Stimulated activated CD4-positive, alpha-beta T cell treated with anti-CD3 and anti-CD28 coated beads, TNF-alpha, amount 100 ng/mL, for 24 hours (primary cell): ENCODE data around the gene RHOT2.

Experiments used
- DNase-seq, 3 experiments: peaks; one replicate each; pipeline ENCODE4 v3.0.0-alpha.2; 2020; ENCODE audit warnings: low read depth in 3 of 3

The RHOT2 gene

DNA sequence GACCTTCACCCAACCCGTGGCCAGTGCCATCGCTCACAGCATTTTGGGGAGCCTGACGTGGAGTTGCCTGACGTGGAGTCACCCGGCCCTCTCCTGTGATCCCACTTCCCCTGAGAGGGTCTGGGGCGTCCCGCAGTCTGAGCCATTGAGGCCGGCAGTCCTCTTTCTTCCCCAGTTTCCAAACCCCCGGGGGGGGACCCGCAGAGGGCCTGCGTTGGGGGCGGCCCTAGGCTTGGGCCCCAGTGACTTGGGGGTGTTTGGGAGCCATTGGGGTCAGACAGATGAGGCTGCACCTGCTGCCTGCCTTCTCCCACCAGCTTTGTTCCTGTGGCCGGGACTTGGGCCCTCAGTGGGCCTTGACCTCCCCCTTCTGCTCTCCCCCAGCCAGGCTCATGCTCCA is 1.7 kb downstream of the RHOT2 start:
- no peak for DNase-seq

- DNase-seq: no peak
Measured at GRCh38 chr16:670485-671352, 2.8 kb downstream of the RHOT2 start.

DNA sequence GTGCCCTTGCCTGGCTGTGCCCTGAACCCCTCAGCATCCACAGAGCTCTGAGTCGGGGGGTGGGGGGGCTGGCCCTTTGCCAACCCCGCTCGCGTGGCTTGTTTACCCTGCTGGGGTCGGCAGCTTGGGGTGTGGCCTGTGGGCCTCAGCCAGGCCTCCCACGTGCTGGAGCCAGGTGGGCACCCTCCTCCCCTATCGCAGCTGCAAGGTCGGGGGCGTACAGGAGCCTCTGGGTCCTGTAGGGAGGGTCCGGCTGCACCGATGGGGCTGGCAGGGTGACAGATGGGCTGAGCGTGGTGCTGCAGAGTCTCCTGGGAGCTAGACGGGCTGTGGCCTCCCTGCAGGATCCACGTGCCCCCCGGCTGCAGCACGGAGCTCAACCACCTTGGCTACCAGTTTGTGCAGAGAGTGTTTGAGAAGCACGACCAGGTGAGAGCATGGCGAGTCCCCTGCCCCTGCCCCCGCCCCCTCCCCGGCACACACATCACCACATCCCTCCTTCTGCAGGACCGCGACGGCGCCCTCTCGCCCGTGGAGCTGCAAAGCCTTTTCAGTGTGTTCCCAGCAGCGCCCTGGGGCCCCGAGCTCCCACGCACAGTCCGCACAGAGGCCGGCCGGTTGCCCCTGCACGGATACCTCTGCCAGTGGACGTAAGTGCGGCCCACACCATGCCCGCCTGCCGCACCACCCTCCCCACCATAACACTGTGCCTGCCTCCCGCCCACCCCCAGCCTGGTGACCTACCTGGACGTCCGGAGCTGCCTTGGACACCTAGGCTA is 3.6 kb downstream of the RHOT2 start:
- DNase-seq: no peak

DNA sequence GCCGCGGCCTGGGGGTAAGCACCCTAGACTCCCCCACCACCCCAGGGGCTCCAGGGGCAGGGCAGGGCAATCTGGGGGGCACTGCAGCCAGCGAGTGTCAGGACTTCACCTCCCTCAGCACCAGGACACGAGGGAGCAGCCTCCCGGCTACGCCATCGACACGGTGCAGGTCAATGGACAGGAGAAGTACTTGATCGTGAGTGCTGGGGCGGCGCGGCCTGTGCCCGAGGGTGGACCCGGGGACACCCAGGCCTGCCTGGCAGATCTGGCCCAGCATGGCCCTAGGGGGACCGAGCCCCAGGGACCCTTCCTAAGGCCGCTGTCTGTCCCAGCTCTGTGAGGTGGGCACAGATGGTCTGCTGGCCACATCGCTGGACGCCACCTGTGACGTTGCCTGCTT is 4.4 kb downstream of the RHOT2 start:
- DNase-seq: no peak

GRCh38 chr16:672851-673250 is 4.9 kb downstream of the RHOT2 start:
- no peak for DNase-seq

- no peak for DNase-seq
Measured at GRCh38 chr16:673399-673991, 5.6 kb downstream of the RHOT2 start.

DNA sequence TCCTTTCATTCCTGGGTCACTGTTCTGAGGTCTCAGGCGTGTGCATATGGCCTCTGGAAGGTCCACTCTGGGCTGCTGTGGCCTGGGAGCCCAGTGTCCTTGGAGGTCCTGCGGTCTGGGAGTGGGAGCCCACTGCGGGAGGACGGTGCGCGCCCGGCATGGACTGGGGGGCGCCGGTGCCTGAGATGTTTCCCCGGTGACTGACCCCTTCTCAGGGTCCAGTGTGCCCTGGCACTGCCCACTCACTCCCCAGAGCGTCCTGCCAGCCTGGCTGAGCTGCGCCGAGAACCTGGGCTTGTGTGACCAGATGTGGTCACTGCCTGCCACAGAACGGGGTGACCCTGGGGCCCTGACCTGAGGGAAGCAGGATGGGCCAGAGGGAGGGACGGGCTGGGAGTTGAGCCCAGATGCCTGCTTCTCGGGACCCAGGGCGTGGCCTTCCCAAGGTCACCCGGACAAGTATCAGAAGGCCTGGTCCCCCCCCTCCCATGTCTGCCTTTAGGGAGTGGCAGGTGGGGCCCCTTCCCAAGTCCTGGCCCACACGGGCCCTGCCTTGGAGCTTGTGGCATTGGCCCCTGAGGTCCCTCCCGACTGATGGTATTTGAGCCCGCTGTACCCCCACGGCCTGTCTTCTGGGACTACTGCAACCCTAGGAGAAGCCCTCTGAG is 6.4 kb downstream of the RHOT2 start:
- no peak for DNase-seq

- DNase-seq: no peak
Measured at GRCh38 chr16:674968-675883, 7.3 kb downstream of the RHOT2 start, which contains the start of gene RHBDL1. Gene RHBDL1, plus strand, starts transcription at chr16:675671. Its CDS starts 120 bp downstream, at chr16:675791.

DNA sequence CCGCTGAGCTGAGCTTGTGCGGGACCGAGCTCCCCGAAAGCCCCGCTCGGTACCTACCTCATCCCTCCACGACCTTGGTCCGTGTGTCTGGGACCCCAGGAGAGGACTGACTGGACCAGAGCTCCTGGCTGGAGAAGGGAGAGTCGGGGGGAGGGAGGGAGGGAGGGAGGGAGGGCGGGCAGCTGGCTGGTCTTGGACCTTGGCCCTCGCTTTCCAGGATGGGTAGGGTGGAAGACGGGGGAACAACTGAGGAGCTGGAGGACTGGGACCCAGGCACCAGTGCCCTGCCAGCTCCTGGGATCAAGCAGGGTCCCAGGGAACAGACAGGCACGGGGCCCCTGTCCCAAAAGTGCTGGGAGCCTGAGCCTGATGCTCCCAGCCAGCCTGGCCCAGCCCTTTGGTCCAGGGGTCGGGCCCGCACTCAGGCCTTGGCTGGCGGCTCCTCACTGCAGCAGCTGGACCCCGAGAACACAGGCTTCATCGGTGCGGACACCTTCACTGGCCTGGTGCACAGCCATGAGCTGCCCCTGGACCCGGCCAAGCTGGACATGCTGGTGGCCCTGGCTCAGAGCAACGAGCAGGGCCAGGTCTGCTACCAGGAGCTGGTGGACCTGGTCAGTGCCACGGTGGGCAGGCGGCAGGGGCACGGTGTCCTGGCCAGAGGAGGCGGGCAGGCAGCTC is 8.1 kb downstream of the RHOT2 start:
- no peak for DNase-seq

DNA sequence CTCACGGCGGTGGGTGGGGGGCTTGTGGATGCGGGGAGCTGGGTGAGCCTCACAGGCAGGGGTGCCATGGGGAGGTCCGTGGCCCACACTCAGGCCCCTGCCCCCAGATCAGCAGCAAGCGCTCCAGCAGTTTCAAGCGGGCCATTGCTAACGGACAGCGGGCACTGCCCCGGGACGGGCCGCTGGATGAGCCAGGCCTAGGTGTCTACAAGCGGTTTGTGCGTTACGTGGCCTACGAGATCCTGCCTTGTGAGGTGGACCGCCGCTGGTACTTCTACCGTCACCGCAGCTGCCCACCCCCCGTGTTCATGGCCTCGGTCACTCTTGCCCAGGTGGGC is 8.6 kb downstream of the RHOT2 start:
- no peak for DNase-seq

GRCh38 chr16:676913-677312 is 9.0 kb downstream of the RHOT2 start:
- DNase-seq: no peak

GRCh38 chr16:677316-678190 is 9.6 kb downstream of the RHOT2 start:
- no peak for DNase-seq

GRCh38 chr16:678209-678857 is 10.4 kb downstream of the RHOT2 start:
- no peak for DNase-seq

DNA sequence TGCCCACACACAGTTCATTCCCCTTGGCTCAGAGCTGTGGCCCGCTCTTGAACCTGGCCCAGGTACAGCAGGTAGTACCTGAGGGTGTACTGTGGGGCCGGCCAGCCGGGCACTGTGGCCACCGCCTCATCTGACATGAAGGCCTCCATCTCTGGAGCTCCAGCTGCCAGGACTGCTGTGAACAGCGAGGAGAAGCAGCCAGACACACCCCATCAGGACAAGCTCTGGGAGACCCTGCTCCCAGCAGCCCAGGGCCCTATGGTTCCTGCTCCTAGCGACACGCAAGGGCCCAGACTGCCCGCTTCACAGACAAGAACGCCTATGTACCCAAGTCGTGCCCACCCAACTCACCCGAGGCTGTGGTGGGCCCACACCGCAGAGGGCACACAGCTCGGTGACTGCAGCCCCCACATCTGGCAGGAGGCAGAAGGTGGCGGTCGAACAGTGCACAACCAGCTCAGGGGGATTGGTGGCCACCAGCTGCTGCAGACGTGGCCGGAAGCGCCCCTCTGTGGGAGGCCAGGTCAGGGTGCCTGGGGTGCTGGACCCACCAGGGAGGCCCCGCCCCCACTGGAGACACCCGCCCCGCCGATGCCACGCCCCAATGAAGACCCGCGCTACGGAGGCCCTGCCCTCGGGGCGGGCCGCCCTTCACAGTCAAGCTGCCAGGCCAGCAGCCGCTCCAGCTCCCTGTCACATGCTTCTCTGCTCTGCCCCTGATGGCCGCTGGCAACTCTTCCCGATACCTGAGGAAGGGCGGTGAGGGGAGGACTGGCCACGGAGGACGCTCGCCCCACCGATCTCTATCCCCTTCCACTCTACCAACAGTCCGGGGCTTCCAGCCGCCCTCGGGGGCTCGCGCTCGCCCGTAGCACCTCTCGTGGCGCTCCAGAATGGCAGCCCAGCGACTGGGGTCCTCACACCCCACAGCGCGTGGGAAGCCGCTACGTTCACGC is 11.2 kb downstream of the RHOT2 start:
- peak in 2 of 3 experiments; percentile 30 to 59 for DNase-seq

- peak; percentile 78 to 91 (median 81) for DNase-seq
Measured at GRCh38 chr16:679814-680624, 12.1 kb downstream of the RHOT2 start, which contains the start of gene STUB1. Gene STUB1, plus strand, starts transcription at chr16:680410. Its CDS starts 116 bp downstream, at chr16:680526.

DNA sequence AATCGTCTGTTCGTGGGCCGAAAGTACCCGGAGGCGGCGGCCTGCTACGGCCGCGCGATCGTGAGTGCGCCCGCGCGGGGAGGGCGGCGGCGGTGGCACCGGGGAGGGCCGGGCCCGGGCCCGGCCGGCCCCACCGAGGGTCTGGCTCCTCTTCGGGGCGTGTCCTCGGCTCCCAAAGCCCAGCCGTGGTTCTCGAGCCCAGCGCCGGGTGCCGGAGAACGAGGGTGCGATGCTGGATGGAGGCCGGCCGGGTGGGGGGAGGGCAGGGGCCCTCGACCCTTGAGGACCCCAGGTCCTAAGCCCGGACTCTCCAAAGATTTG is 12.7 kb downstream of the RHOT2 start:
- no peak for DNase-seq
